Renal pelvis (tissue), 4 donors: ENCODE results near the gene TMEM179. TPM values are rescaled to one million over a fixed set of nuclear protein-coding genes. Genes with fewer than 3 reads are reported as not detected.
"Not testable (repeated sequence)": the region's sequence is repeated elsewhere in the genome, so short reads cannot be mapped to it uniquely, and the experiment has no call there.

Experiments used
- DNase-seq: peaks from one replicate; pipeline ENCODE4 v3.0.0-alpha.2; 2013
- polyA plus RNA-seq, 3 donors: library from polyadenylated mRNA; unstranded; fragments of 120-200 nt; gene quantifications; one replicate each; pipeline ENCODE4 v1.2.1, GENCODE V29; 2013; ENCODE audit not compliant: insufficient read length in 3 of 3

The TMEM179 gene
- polyA plus RNA-seq, 3 donors, result 1.1 to 2.0 (median 1.3) TPM

GRCh38 chr14:104588066-104588857 lies 16.3 kb downstream of the TMEM179 start:
- DNase-seq, result no peak

GRCh38 chr14:104587641-104588040 lies 16.9 kb downstream of the TMEM179 start:
- DNase-seq, result no peak

- no peak for DNase-seq
Measured at GRCh38 chr14:104586832-104587620, 17.5 kb downstream of the TMEM179 start.

GRCh38 chr14:104585966-104586697 lies 18.4 kb downstream of the TMEM179 start:
- DNase-seq, result no peak

GRCh38 chr14:104584557-104584956 lies 20.0 kb downstream of the TMEM179 start:
- no peak for DNase-seq

- no peak for DNase-seq
Measured at GRCh38 chr14:104583424-104584306, 20.9 kb downstream of the TMEM179 start.

GRCh38 chr14:104582662-104583061 lies 21.9 kb downstream of the TMEM179 start:
- DNase-seq, result no peak

- no peak for DNase-seq
Measured at GRCh38 chr14:104582005-104582404, 22.6 kb downstream of the TMEM179 start.

- no peak for DNase-seq
Measured at GRCh38 chr14:104581521-104581920, 23.1 kb downstream of the TMEM179 start.

- no peak for DNase-seq
Measured at GRCh38 chr14:104580961-104581360, 23.6 kb downstream of the TMEM179 start.

- DNase-seq, result not testable (repeated sequence)
Measured at GRCh38 chr14:104579939-104580338, 24.6 kb downstream of the TMEM179 start.

GRCh38 chr14:104579507-104579906 lies 25.1 kb downstream of the TMEM179 start, which contains the start of gene C14orf180:
TSS of gene C14orf180 (plus strand) at chr14:104579764. CDS start at chr14:104586431, 6,667 bp downstream.
- DNase-seq, result no peak

GRCh38 chr14:104578321-104578720 lies 26.3 kb downstream of the TMEM179 start:
- DNase-seq, result no peak

- DNase-seq, result no peak
Measured at GRCh38 chr14:104577847-104578301, 26.7 kb downstream of the TMEM179 start.

GRCh38 chr14:104577426-104577825 lies 27.1 kb downstream of the TMEM179 start:
- no peak for DNase-seq

GRCh38 chr14:104576970-104577332 lies 27.6 kb downstream of the TMEM179 start:
- no peak for DNase-seq

- DNase-seq, result no peak
Measured at GRCh38 chr14:104576232-104576969, 28.2 kb downstream of the TMEM179 start.

GRCh38 chr14:104574978-104575583 lies 29.5 kb downstream of the TMEM179 start:
- DNase-seq, result no peak

- no peak for DNase-seq
Measured at GRCh38 chr14:104574536-104574935, 30.0 kb downstream of the TMEM179 start.

GRCh38 chr14:104573930-104574329 lies 30.6 kb downstream of the TMEM179 start:
- no peak for DNase-seq
